Measurements from ENCODE around the gene WDR38. TPM values are rescaled to one million over a fixed set of nuclear protein-coding genes. Genes with fewer than 3 reads are reported as not detected.

WDR38 gene
- total and polyA plus RNA-seq, 2 of the 13 experiments (the other 11 are each of a cell fraction or from before 2014, with no cell fraction given): not detected

GRCh38 chr9:124868511-124869465 is 15.5 kb downstream of the WDR38 start (continued):
- TF ChIP-seq YEATS2 (CRISPR knock-in tag; IDR thresholded peaks at IDR 0.05; ENCODE audit: borderline replicate concordance) (0 out of 2 replicates have a peak, but pooled peaks have one; percentile 59), ZNF629 (CRISPR knock-in tag; conservative IDR thresholded peaks at IDR 0.05) (0 out of 2 replicates have a peak, but pooled peaks have one; percentile 10), ZNF841 (CRISPR knock-in tag; IDR thresholded peaks at IDR 0.05; ENCODE audit: borderline replicate concordance) (no peak), YY1 (IDR thresholded peaks at IDR 0.05; ENCODE audit: insufficient read depth, insufficient replicate concordance, low read depth, low read length) (peak; percentile 72), FOXP4 (CRISPR knock-in tag; IDR thresholded peaks at IDR 0.05) (no peak), ESRRA (CRISPR knock-in tag; IDR thresholded peaks at IDR 0.05; ENCODE audit: low read depth) (peak; percentile 19; the same call in 1 of the 2 replicates), ZNF10 (CRISPR knock-in tag; IDR thresholded peaks at IDR 0.05; ENCODE audit: borderline replicate concordance, low read depth) (no peak), MED1 (CRISPR knock-in tag; IDR thresholded peaks at IDR 0.05) (no peak), ZNF891 (CRISPR knock-in tag; IDR thresholded peaks at IDR 0.05) (peak; percentile 93), POLR2AphosphoS5 (IDR thresholded peaks at IDR 0.05; ENCODE audit: low read depth, low read length) (peak; percentile 85), TMF1 (CRISPR knock-in tag; IDR thresholded peaks at IDR 0.05; ENCODE audit: low read depth) (no peak), ZNF329 (CRISPR knock-in tag; IDR thresholded peaks at IDR 0.05; ENCODE audit: low read depth) (peak; percentile 72; the same call in 1 of the 2 replicates), ZNF687 (CRISPR knock-in tag; IDR thresholded peaks at IDR 0.05) (peak; percentile 76; the same call in 1 of the 2 replicates), SAFB2 (CRISPR knock-in tag; IDR thresholded peaks at IDR 0.05; ENCODE audit: borderline replicate concordance, low read depth) (0 out of 2 replicates have a peak, but pooled peaks have one; percentile 21), ZNF430 (CRISPR knock-in tag; IDR thresholded peaks at IDR 0.05) (peak; percentile 73; the same call in 1 of the 2 replicates), ZNF460 (CRISPR knock-in tag; IDR thresholded peaks at IDR 0.05; ENCODE audit: borderline replicate concordance) (no peak), TAF1 (CRISPR knock-in tag; IDR thresholded peaks at IDR 0.05) (peak; percentile 82; the same call in 1 of the 2 replicates), ZSCAN9 (CRISPR knock-in tag; IDR thresholded peaks at IDR 0.05; ENCODE audit: borderline replicate concordance) (no peak; the same call in 1 of the 2 replicates), NFIC (IDR thresholded peaks at IDR 0.05; ENCODE audit: low read length) (no peak), ZBTB2 (CRISPR knock-in tag; IDR thresholded peaks at IDR 0.05; ENCODE audit: low read depth) (peak; percentile 58; the same call in 1 of the 2 replicates), MED13 (CRISPR knock-in tag; IDR thresholded peaks at IDR 0.05) (no peak; the same call in 1 of the 2 replicates), ZNF549 (CRISPR knock-in tag; IDR thresholded peaks at IDR 0.05) (no peak)
